ENCODE results near the gene MINDY4B.

The MINDY4B gene

DNA sequence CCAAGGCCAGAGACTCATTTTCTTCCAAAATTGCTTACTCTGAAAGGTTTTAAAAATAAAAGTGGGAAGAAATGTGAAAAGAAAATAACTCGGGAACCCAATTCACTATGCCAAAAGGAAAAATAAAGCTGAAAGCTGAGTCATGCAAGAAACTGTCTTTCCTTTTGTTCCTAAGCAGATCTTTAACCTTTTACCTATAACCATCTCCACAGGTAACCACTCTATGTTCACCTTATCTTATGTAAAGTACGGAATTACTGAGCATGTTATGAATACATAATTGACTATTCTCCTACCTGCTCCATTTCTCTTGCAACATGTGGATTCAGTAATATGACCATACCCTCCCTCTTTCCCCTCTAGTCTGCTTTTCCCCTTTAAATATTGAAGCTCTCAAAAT, 62.0 kb downstream of the MINDY4B start:
- DNase-seq = no peak

DNA sequence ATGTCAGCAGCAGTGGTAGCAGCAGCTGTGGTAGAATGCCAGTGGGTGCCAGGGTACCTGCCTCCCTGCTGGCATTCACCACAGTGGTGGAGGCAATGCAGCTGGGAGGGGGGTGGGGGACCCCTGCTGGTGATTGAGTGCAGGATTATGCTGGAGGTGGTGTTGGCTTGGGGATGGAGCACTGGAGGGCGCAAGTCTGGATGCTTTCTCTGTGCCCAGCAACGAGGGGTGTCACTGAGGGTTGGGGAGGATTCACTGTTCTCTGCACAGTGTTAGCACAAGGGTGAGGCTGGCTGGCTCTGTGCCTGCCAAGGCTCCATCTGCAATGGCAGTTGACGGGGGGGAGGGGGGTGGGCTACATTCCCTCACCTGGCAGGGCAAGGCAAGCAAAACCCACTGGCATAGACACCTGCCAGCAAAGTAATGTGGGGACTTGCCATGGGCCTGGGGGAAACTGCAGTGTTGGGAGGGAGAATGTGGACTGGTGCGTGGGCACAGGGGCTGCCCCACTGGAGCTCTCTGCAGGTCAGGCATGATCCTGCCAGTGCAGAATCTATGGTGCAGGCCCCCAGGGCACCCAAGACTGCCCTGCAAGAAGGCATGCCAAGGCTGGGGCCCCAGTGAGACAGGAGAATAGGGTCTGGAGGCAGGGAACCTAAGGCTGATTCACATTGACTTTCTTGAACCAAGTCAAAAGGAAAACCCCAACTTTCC, 64.3 kb downstream of the MINDY4B start:
- no peak for DNase-seq

DNA sequence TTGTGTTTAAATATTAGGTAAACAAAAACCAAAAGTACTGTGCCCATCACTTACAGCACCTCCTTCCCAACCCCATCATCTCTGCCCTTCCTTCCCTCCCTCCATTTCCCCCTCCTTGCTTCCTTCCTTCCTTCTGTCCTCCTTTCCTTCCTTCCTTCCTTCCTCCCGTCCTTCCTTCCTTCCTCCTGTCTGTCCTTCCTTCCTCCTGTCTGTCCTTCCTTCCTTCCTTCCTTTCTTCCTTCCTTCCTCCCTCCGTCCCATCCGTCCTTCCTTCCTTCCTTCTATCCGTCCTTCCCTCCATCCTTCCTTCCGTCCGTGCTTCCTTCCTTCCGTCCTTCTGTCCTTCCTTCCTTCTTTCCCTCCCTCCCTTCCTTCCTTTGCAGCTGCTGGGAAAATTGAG, 74.5 kb downstream of the MINDY4B start:
- DNase-seq = no peak

DNA sequence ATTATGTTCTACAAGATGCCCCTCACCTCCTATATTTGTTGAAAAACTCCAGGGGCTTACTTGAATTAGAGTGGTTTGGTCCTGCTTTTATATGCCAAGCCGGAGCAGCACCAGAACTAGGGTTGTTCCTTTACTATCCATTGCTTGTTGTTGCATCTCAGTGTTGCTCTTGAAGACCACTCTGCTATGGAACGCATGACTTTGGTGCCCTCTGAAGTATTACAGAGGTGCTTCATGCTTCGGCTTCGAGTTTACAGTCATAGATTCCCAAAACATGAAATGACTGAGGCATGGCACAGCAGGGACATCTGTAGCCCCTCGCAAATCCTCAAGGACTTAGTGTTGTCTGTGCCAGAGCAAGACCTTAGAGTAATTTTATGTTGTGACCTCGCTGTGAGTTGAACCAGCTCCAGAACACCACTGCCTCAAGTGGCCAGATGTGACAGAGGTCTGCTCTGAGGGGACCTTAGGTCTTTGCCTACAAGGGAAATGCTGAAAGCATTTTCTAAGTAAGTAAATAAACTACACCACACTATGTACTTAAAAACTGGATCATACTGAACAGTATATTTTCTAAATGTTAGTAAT, 75.1 kb downstream of the MINDY4B start:
- no peak for DNase-seq

GRCh38 chr3:150829408-150829807, 75.8 kb downstream of the MINDY4B start:
- DNase-seq = no peak

- no peak for DNase-seq
These were observed 76.2 kb downstream of the MINDY4B start for GRCh38 chr3:150828997-150829396.

DNA sequence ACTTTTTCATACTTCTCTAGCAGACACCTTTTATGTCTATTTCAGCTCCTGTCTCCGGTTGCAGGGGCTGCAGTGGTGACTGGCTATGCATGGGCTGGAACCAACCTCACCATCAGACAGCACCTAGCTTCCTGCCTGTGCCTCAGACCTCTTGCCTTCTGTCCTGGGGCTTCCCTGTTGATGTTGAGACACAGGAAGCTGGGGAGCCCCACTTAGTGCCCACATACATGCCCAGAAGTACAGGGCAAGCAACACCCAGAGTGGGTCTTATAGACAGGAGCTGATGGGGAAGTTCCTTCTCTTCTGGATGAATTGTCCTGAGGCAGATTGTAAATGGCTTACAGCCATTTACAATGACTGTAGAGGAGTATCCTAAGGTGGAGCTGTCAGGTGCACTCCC, 77.0 kb downstream of the MINDY4B start:
- DNase-seq = no peak

DNA sequence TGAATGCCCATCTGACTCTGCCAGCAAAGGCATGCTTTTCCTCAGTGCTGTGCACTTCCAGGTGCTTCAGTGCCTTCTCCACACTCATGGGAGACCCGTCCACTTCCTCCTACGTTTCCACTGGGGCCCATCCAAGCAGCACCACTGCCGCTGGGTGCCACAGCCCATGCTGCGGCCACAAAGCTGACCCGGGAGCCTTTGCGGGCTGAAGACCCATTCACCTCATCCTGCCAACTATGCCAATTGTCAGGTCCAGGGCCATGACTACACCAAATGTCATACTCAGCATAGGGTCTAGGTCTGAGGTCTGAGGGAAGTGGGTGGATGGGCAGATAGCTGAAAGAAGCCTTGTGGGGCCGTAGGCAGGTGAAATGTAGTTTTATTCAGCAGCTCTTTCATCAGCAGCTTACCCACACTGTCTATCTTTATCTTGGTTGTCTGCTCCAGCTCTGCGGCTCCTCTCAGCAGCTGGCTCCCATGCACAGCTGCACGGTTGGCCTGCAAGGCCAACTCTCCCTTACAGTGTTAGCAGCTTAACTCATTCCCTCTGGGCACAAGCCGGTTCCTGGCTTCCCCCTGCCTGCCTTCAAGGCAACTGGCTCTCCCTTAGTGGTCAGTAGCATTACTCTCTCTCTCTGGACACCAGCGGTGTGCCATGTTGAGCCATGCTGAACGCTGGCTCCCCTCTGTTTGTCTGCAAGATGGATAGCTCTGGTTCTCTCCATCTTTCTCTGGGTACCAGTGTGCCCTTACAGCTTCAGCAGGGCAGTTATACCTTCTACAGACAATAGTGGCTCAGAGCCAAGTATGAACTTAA, 78.6 kb downstream of the MINDY4B start:
- no peak for DNase-seq

DNA sequence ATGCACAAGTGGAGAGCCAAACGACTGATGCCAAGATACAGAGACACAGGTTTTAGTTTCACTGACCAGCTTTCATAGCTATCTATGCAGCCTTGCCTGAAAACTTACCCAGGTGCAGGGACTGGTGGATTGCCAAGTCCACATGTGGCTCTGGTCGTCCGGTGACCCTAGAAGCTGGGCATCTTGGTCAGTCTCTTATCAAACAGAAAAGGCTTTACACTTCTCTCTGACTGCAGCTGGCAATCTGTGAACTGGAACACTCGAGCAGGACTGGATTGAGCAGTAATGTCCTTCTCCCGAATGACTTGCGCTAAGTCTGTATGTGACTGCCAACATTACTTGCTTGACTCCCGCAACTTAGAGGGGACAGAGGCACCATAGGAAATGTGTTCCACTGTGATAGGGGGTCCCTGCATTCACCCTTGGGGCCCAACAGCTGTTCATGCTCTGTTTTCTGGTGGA, 79.3 kb downstream of the MINDY4B start:
- DNase-seq = no peak

GRCh38 chr3:150825192-150825915, 79.9 kb downstream of the MINDY4B start:
- no peak for DNase-seq

DNA sequence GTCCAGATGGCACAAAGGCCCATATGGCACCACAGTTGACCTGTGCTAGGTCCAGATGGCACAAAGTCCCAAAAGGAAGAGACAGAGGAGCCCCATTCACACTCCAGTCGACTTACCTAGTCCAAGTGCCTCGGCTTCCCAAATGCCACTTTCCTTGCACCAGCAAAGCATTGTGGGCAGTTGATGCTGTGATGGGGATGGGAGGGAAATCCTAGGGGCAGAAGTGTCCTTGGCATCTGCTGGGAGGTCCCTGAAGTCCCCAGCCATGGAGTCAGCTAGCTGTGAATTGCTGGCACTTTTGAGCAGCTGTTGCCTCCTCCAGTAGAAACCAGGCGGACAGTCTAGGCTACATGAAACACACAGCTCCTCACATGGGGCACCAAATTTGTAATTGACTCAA, 82.0 kb downstream of the MINDY4B start:
- DNase-seq = no peak

- DNase-seq = no peak
These were observed 82.6 kb downstream of the MINDY4B start for GRCh38 chr3:150822636-150823035.

Measured in NCI-H1930 (cell line).